Endothelial cell of umbilical vein (primary cell): Measurements from ENCODE around the gene CNOT9.

Experiments used
- CTCF ChIP-seq, 2 donors: IDR thresholded peaks; 1 replicate in 1 of 2; 2 replicates in 1 of 2; pipeline ENCODE4 v1.5.1; 2011; ENCODE audit warnings: low read length in 2 of 2, mild to moderate bottlenecking in 2 of 2, moderate library complexity in 2 of 2, control low read depth in 1 of 2, inconsistent platforms in 1 of 2, low read depth in 1 of 2; ENCODE audit not compliant: insufficient read depth in 1 of 2; ENCODE audit errors: extremely low read depth in 1 of 2
- JUN ChIP-seq: IDR thresholded peaks from 2 replicates; pipeline ENCODE4 v1.6.1; 2011; ENCODE audit warnings: borderline replicate concordance, low read depth; ENCODE audit not compliant: insufficient read length, insufficient read depth
- MAX ChIP-seq: IDR thresholded peaks from 2 replicates; pipeline ENCODE4 v1.6.1; 2011; ENCODE audit not compliant: insufficient read depth, insufficient read length
- POLR2A ChIP-seq: IDR thresholded peaks from 2 replicates; pipeline ENCODE4 v1.6.1; 2012; ENCODE audit warnings: low read depth, mild to moderate bottlenecking, control low read depth, low read length

DNA sequence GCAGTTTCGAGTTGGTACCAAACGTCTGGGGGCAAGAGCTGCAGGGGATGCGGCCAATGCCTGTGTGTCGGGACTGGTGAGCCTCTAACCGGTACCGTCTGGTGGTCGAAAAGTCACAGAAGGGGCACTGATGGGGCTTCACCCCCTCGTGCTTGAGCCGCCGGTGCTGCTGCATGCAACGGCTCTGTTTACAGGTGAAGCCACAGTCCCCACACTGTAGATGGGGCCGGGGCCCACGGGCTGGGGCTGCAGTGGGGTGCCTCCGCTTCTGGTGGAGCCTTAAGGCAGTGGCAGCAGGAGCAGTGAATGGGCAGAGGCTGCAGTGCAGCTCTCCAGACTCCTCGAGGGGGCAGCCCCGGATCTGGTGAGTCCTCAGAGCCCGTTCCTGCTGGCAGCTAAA is 74.1 kb downstream of the CNOT9 start:
- TF ChIP-seq CTCF (IDR thresholded peaks at IDR 0.05; ENCODE audit: extremely low read depth in 1 of 2, insufficient read depth in 1 of 2, low read depth in 1 of 2, low read length in 2 of 2) (no peak), JUN (no peak), MAX (no peak), POLR2A (no peak)
